GM21723 (cell line): ENCODE data around the gene ZNF584.

Source experiments
- ATAC-seq: cut with Tn5 transposase; IDR thresholded peaks from one replicate; pipeline ENCODE4 v1.9.1; 2021; ENCODE audit warnings: mild to moderate bottlenecking, moderate library complexity; ENCODE audit not compliant: unreplicated experiment

The ZNF584 gene

DNA sequence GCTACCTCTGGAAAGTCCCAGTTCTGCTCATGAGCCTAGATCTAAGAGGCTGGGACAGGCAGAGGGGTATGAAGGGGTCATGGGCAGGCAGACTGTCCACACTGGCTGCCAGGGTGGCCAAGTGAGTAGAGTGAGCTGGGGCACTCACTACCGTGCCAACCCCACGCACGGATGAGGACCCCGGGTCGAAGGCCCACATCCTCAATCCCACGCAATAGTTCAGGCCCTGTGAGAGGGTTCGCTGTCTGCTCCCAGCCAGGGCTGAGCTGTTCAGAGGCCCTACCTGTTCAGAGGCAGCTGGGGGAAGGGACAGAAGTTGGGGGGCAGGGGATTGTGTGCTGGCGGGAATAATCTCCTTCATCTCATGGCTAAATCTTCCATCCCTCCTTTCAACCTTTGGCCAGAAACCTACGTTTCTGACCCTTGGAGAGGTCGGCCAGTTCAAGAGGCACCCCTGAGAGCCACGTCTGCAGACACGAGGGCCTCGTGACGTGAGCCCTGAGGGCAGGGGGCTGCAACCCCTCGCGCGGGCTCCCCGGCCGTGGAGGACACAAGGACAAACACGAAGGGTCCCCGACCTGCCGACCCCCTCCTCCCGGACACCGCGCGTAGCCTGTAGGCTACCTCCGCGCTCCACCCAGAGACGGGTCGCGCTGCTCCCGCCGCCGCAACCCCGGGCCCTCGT lies 22.4 kb upstream of the ZNF584 start:
- peak; percentile 11 for ATAC-seq

DNA sequence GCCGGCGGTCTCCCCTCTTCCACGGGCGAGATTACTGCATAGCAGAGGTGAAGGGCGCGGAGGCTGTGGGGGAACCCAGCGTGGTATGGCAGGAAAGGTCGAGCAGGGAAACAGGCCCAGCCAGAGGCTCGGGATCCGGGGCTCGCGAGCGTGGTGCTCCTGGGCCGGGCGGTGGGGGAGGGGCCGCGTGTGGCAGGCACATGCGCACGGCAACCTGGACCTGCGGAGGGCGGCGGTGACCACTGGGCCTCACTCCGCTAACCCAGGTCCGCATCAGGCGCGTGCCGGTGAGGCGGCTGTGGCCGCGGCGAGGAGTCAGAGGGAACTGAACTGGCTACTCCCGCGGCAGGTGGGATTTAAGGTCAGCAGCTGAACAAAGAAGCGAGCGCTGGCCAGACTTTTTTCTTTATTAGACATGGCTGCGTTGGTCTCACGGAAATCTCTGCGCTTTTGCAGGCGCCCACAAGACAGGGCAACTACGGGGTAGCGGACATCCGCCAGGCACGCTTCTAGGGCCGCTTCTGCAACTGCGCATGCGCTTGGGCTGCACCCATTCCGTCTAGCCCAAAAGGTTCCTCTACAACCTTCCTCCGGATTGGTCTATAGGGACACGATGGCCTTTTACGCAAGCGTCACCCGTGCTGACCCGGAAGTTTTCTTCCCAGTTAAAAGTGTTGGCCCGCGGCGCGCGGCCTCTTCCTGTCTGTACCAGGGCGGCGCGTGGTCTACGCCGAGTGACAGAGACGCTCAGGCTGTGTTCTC lies 21.7 kb upstream of the ZNF584 start, which contains the start of gene RPS5:
RPS5 (plus strand) TSS at position 694 of the 762 bp plus-strand sequence. CDS start 869 bp downstream, outside the sequence.
- peak; percentile 75 for ATAC-seq

DNA sequence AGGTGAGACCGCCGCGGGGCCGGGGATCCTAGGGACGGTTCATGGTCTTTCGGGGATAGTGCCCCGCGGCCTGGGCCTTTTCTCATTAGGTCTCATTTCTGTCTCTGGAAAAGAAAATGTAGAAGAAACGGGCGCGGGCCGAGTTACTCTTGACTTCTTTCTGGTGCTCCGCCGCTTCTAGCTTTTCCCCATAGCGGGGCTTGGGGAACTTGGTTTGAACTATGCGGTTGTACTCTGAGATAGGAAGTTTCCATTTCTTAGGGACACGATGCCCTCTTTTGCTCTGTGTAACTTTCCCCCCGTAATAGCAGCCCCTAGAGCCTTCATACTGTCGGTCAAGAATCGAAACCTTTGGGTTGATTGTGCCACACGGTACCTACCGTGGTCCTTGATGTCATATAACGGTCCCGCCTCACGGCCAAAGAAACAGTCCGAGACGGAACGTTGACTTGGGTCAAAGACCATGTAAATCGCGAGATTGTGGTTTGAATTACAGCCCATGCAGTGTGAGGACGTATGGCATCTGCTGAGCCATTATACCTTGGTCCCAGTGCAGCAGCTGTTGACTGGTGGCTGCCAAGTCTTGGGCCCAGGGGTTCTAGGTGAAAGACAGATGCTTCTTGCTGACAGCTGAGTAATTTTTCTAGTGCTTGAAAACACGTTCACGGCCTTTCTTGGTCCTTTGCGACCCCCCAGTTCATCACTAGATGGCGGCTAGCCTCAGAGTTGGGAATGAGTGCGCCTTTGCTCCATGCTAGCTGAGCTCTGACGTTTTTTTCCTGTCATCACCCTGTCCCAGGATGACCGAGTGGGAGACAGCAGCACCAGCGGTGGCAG lies 20.9 kb upstream of the ZNF584 start:
- no peak for ATAC-seq

DNA sequence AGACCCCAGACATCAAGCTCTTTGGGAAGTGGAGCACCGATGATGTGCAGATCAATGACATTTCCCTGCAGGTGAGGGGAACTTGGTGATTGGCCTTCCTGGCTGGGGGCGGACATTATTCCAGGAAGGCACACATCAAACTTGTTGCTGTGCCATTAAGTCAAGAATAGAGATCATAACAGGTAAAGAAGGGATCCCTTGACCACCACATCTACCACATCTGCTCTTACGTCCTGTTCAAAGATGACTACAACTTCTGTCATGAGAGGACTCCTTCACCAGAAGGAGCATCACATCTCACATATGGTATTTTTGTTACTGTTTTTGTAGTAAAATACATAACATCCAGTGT lies 20.3 kb upstream of the ZNF584 start:
- no peak for ATAC-seq

DNA sequence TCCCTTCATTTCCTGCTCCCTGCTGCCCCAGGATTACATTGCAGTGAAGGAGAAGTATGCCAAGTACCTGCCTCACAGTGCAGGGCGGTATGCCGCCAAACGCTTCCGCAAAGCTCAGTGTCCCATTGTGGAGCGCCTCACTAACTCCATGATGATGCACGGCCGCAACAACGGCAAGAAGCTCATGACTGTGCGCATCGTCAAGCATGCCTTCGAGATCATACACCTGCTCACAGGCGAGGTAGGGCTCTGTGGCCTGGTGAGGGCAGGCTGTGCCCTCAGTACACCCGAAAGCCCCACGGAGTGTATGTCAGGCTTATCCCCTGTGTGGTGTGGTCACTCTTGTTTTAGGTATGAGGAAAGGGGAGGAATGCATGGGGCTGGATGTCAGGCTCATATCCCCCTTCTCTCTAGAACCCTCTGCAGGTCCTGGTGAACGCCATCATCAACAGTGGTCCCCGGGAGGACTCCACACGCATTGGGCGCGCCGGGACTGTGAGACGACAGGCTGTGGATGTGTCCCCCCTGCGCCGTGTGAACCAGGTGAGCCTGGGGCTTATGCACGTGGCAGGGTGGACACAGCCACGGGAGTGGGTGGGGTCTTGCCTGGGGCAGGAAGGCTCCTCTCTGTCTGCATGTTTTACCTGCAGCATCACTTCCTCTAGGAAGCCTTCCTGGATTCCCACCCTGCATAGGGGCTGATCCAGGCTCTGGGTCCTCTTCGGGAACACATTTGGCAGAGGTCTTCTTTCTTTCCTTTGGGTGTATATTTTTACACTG lies 15.3 kb upstream of the ZNF584 start:
- ATAC-seq, result no peak

DNA sequence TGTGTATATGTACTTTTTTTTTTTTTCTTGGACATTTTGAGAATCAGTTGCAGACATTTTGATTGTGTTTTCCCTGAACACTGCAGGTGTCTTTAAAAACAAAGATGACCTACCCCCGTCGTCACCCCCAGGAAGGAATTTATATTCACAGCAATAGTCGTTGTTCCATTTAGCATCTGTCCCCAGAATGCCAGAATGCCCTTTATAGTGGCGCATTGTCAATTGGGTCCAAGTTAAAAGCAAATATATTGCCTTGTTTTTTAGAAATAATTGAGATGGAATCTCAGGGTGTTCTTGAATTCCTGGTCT lies 14.8 kb upstream of the ZNF584 start:
- ATAC-seq, result no peak

DNA sequence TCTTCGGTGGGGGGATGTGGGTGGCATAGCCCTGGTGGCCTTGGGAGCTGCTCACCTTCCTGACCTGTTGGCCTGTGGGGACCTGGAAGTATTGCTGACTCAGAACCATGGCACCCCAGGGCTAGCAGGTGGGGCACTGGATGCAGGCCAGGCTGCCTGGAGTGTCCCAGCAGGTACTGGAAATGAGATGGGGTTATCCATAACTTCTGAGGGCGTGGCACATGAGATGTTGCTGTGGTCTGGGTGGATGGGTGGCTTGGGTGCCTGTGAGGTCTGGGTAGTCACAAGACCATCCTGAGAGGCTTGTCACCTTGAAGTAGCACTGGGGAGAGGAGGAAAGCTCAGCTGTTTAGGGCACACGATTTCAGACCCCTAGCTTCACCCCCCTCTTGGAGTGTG lies 13.6 kb upstream of the ZNF584 start:
- ATAC-seq, result no peak

DNA sequence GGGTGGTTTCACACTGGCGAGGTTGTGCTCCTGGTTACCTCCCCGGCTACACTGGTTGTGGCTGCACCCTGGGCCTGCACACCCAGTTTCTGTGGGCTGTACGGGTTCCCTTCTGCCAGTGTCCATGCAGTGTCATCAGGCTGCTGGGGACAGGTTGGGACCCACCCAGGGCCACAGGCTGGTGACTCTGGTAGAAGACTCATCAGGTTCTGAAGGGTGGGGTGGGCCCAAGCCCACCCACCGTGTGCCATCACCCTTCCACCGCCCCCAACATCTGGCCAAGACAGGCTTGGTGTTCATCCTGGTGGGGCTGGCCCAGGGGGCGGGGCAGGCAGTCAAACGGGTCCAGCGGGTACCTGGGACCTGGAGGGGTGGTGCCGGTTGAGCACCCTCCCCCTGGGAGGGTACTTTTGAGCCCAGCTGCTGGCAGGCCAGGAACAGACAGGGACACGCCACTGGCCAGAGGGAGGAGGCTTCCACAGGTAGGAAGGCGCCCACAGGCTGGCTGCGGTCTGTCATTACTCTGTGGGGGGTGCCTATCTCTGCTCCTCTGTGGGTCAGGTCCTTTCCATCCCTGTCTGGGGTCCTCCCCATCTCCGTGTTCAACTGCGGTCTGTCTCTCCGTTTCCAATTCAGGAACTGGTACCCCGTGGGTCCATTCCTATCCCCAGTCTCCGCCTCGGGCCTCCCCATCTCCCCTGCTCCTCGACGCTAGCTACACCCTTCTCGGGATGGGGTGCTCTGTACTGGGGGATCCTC lies 13.1 kb upstream of the ZNF584 start, which contains the start of gene RNF225:
RNF225 (plus strand) TSS at position 437 of the 759 bp plus-strand sequence. CDS start 434 bp downstream, outside the sequence.
- ATAC-seq, result no peak

DNA sequence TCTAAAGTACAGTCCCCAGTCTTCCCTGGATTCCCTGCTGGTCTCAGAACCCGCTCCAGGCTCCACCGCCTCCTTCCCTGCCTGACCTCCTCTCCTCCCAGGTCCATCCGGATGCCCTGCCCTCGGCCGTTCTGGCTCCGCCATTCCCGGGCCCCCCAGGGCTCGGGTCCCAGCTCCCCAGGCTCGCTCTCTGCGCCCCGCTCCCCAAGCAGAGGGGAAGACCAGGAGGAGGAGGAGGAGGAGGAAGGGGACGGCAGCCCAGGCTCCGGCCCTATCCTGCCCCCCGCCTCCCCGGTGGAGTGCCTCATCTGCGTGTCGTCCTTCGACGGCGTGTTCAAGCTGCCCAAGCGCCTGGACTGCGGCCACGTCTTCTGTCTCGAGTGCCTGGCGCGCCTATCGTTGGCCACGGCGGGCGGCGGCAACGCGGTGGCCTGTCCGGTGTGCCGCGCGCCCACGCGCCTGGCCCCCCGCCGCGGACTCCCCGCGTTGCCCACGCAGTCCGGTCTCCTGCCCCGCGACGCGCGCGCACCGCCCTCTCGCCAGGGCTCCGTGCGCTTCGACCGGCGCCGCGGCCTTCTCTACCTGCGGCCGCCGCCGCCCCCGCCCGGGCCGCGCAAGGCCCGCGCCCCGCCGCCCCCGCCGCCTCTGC lies 12.3 kb upstream of the ZNF584 start:
- no peak for ATAC-seq

DNA sequence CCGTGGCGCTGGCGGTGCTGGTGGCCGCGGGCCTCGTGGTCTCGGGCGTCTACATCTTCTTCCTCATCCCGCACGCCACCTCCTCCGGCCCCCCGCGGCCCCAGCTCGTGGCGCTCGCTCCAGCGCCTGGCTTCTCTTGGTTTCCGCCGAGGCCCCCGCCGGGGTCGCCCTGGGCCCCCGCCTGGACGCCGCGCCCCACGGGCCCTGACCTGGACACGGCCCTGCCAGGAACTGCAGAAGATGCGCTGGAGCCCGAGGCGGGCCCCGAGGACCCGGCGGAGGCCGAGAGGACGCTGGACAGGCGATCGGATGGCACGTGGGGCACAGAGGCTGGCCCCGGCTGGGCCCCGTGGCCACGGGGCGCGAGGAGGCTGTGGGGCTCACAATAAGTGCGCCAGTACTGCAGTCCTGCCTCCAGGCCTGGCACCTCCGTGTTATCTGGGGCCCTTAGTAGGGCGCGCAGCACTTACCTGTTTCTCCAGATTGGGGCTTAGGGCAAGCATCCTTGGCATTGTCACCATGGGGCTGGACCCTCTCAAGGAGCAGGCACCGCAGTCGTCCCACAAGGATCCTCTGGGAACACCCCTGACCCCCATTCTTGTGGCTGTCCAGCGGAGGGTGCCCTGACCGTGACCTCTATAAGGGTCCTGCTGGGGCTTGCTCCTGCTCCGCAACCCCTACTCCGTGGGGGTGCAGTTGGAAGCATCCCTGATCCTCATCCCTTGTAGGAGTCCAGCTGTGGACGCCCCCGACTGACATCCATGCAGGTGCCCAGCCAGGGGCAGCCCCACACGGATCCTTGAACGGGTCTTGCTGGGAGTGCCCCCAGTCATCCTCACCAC lies 11.5 kb upstream of the ZNF584 start:
- ATAC-seq, result no peak

DNA sequence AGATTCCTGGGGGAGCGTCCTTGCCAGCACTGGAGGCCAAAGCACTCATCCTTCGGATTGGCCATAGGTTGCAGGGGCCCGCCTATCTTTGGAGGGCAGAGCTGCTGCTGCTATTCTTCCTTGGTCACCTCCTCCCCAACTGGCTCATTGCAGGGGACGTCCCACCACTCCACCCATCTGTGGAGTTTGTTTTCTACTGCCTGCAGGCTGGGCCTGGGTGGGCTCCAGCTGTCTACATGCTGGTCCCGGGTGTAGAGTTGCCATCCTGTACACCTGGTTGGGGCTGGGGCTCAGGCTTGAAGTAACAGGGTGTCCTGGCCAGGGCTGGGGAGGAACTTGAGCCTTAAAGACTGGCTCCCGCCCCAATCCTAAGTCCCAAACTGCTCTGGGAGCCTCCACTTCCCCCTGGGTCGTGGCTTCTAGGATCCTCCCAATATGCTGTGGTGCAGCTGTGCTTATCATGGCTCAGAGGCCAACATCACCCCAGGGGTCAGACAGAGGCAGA lies 10.9 kb upstream of the ZNF584 start:
- ATAC-seq, result no peak

DNA sequence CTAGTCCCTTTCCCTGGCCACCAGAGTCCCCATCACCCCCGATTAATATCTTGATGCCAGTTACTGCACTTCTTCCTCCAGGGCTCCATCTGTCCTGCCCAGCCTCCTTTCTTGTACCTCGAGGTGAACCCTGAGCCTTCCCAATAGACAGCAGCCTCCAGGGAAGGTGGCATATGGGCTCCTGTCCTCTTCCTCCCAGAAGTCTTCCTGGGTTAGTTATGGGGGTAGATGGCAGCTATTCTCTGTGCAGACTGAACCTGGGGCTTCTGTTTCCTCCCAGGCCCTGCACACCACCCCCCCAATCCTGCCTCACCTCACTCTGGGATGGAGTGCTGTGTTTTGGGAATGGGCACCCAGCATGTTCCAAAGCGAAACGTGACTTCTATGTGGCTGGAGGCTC lies 10.4 kb upstream of the ZNF584 start:
- no peak for ATAC-seq

DNA sequence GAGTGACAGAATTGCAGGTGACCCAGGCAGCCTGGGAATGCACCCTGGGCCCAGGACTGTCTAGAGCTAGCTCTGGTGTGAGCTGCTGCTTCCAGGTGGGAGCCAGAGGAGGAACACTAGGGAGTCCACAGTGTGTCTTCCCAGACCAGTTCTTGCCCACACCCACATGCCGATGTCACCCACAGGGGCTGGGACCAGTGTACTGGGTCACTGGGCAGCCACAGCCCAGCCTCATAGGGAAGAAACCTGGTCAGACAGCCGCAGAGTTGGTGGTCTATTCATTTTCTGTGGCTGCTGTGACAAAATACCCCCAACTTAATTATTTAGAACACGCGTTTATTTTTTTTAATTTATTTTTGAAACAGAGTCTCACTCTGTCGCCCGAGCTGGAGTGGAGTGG lies 9.9 kb upstream of the ZNF584 start:
- no peak for ATAC-seq

DNA sequence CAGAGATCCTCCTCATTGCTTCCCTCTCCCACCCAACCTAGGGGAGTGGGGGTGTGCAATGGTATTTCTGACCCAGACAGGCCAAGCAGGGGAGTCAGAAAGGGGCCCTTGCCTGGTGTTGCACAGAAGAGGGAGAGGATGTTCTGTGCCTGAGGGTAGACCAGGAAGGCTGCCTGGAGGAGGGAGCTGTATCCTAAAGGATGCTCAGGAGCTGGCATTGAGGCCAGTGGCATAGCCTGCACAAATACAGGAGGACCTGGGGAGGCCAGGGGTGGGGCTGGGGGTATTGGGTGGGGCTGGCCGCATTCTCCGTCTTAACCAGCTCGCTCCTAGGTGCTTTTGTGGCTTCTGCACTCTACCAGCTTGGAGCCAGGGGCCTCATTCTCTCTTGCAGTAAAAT lies 8.5 kb upstream of the ZNF584 start:
- ATAC-seq, result no peak

DNA sequence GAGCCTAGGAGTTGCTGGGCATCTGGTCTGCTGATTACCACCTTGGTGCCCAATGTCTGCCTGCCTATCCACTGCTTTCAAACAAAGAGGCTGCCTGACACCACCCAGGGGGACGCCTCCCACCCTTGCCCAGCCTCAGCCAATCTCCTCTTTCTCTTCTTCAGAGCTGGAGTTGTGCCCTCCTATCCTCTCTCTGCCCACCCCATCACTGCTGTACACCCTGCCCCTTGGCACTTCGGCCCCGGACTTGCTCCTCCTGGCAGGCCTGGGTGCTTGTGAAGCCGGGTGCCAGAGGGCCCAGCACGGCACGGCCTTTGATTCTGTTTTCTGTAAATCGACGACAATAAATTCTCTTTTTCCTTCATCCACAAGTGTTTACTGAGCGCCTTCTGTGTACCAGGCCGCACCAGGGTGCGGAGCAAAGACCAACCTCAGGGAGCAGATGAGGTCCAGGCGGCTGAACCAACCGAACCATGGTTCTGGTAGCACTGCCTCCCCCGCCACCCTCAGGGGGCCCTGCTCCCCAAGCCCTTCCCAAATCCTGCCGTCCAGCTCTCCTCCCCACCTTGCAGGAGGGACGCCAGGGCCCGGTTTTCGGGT lies 8.0 kb upstream of the ZNF584 start:
- ATAC-seq, result no peak

DNA sequence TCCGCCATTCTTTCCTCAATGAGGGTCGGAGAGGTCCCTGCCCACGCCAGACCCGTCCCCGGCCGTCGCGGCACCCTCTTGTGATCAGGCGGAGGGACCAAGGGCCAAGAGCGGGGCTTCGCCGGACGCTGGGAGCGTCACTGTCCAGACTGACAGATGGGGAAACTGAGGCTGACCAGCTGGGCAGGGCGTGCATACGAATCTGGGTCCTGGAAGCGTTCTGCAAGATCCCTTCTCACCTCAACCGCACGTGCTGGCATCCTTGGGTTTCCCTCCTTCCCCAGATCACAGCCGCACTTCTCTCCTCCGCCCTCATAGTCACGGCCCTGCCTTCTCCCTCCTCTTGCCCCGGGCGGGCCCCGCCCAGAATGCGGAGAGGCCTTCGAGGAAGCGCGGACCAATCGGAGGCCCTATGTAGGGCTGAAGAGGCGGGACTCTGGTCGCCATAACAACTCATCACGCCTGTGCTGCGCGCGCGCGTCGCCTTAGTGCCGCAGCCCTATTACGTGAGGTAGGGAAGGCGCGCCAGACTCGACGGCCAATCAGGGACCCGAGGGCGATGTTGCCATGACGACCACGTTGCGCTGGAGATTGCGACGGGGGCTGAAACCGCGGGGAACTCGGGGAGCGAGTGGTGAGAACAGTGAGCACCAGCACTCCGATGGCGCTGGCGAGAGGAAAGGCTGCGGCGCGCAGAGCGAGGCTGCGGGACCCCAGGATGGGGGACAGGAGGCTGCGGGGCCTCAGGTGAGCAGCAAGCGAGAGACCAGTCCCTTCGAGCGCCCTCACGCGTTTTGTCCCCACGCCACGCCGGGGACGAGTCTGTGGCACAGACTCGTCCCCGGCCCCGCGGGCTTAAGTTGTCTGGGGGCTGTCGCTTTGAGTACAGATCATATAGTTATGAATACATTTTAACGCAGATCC lies 7.3 kb upstream of the ZNF584 start:
- ATAC-seq, result peak; percentile 96

DNA sequence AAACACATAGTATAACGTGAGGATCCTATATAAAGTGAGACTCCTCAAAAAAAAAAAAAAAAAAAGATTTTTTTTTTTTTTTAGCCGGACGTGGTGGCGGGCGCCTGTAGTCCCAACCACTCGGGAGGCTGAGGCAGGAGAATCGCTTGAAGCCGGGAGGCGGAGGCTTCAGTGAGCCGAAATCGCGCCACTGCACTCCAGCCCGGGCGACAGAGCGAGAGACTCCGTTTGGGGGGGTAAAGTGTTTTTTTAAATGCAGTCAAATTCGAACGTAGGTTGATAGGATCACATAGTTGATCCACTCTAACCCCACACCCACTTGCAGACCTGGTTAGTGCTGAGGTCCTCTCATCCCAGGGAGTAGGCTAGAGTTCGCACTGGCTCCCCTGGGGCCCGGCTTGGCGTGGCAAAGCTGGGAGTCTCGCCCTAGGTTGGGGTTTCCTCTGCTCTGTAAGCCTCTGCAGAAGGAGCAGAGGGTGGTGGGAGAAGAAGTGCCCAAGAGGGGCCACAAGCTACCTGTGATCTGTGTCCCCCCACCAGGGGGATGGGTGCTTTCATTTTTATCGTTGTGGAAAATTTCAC lies 6.5 kb upstream of the ZNF584 start:
- ATAC-seq, result no peak
